HCT116 (cell line): Measurements from ENCODE around the gene RND3. TPM values are rescaled to one million over a fixed set of nuclear protein-coding genes. Genes with fewer than 3 reads are reported as not detected.

ENCODE experiments used
- ATAC-seq: fragments of 200-7000 bp; cut with Tn5 transposase; 2 replicates; pipeline ENCODE4 v1.9.1; 2020; ENCODE audit warnings: mild to moderate bottlenecking, moderate library complexity
- BruUV-seq: library from RNA; stranded (reverse); fragments of 400-500 nt; replicated peaks from 2 replicates; lab custom pipeline; 2021; lab: Mats Ljungman, UMichigan
- CTCF ChIA-PET: fragments of 300-600 bp; sonication (Branson Sonifier 250); formaldehyde crosslinking; loops from one replicate; lab custom pipeline; 2021; ENCODE audit warnings: antibody characterized with exemption; lab: Charles Lee
- POLR2A ChIA-PET: fragments of 300-600, 350-600 bp; sonication (Branson Sonifier 250); formaldehyde crosslinking; loops from one replicate; lab custom pipeline; 2021; ENCODE audit warnings: antibody characterized with exemption; lab: Charles Lee
- RAD21 ChIA-PET, 2 experiments: fragments of 300-600 bp; sonication (Branson Sonifier 250); formaldehyde crosslinking; loops; one replicate each; lab custom pipeline; 2023; ENCODE audit warnings: low total read pairs in 2 of 2; ENCODE audit not compliant: uncharacterized antibody in 2 of 2, unreplicated experiment in 2 of 2, low non-redundant PET in 1 of 2; lab: Charles Lee
- DNase-seq: peaks from one replicate; pipeline ENCODE4 v3.0.0-alpha.2; 2010; ENCODE audit warnings: low read depth, low spot score
- H2AFZ ChIP-seq: fragments of 200-600 bp; shearing (Covaris generic), sonication (generic); 2 replicates; pipeline ENCODE4 v1.6.1; 2017; ENCODE audit warnings: low read depth, mixed run types, mixed read lengths, antibody characterized with exemption, low read length; ENCODE audit not compliant: poor library complexity, severe bottlenecking
- H3K27ac ChIP-seq: 2 replicates; pipeline ENCODE4 v1.5.1; 2012; ENCODE audit warnings: low read depth, low read length
- H3K27me3 ChIP-seq: fragments of 200-600 bp; sonication (generic); 2 replicates; pipeline ENCODE4 v1.6.1; 2016; ENCODE audit warnings: mixed run types, low read length, mixed read lengths; ENCODE audit not compliant: insufficient read depth
- H3K36me3 ChIP-seq, 2 experiments: fragments of 200-500 bp in 1 of 2; fragments of 200-600 bp in 1 of 2; sonication (Bioruptor generic) in 1 of 2; sonication (generic) in 1 of 2; 2 replicates each; pipeline versions ENCODE4 v1.5.1 to v1.6.1; 2014 to 2016; ENCODE audit warnings: low read length in 2 of 2, inconsistent platforms in 1 of 2, mixed read lengths in 1 of 2, mixed run types in 1 of 2; ENCODE audit not compliant: insufficient read depth in 2 of 2, control insufficient read depth in 1 of 2
- H3K4me1 ChIP-seq, 2 experiments: fragments of 200-600 bp in 1 of 2; sonication (generic) in 1 of 2; 2 replicates each; pipeline versions ENCODE4 v1.5.1 to v1.6.1; 2012 to 2017; ENCODE audit warnings: low read length in 2 of 2, inconsistent platforms in 1 of 2, mild to moderate bottlenecking in 1 of 2, mixed read lengths in 1 of 2, mixed run types in 1 of 2, moderate library complexity in 1 of 2; ENCODE audit not compliant: insufficient read depth in 2 of 2, control insufficient read depth in 1 of 2
- H3K4me2 ChIP-seq: fragments of 200-600 bp; sonication (generic); 2 replicates; pipeline ENCODE4 v1.6.1; 2017; ENCODE audit warnings: mixed run types, low read length, mixed read lengths
- H3K4me3 ChIP-seq, 2 experiments: fragments of 200-600 bp in 1 of 2; sonication (generic) in 1 of 2; replicated peaks in 1 of 2; 2 replicates each; pipeline ENCODE4 v1.5.1; 2011 to 2016; ENCODE audit warnings: low read length in 2 of 2, control low read depth in 1 of 2, low read depth in 1 of 2, mild to moderate bottlenecking in 1 of 2, mixed read lengths in 1 of 2, mixed run types in 1 of 2
- H3K79me2 ChIP-seq: fragments of 200-600 bp; sonication (generic); 2 replicates; pipeline ENCODE4 v1.6.1; 2017; ENCODE audit warnings: mild to moderate bottlenecking, mixed run types, low read length, moderate library complexity, mixed read lengths; ENCODE audit not compliant: insufficient read depth
- H3K9ac ChIP-seq: fragments of 200-600 bp; sonication (generic); 2 replicates; pipeline ENCODE4 v1.6.1; 2016; ENCODE audit warnings: low read length, mixed read lengths
- H3K9me2 ChIP-seq: fragments of 200-600 bp; sonication (generic), shearing (Covaris generic); 2 replicates; pipeline ENCODE4 v1.6.1; 2017; ENCODE audit warnings: mixed run types, mild to moderate bottlenecking, moderate library complexity; ENCODE audit not compliant: insufficient read depth
- H3K9me3 ChIP-seq, 2 experiments: fragments of 200-500 bp in 1 of 2; fragments of 200-600 bp in 1 of 2; sonication (Bioruptor generic) in 1 of 2; sonication (generic) in 1 of 2; 2 replicates each; pipeline ENCODE4 v1.6.1; 2014 to 2017; ENCODE audit warnings: low read length in 2 of 2, mixed read lengths in 2 of 2, inconsistent platforms in 1 of 2, low read depth in 1 of 2, mild to moderate bottlenecking in 1 of 2, mixed run types in 1 of 2, moderate library complexity in 1 of 2; ENCODE audit not compliant: control insufficient read depth in 1 of 2, insufficient read depth in 1 of 2
- H4K20me1 ChIP-seq: fragments of 200-600 bp; sonication (generic), shearing (Covaris generic); 2 replicates; pipeline ENCODE4 v1.6.1; 2017; ENCODE audit warnings: mixed run types, mild to moderate bottlenecking, moderate library complexity; ENCODE audit not compliant: insufficient read depth
- ATF3 ChIP-seq: IDR thresholded peaks from 2 replicates; pipeline ENCODE4 v1.6.1; 2012
- CTCF ChIP-seq, 3 experiments: fragments of 200-600 bp in 1 of 3; sonication (generic) in 1 of 3; IDR thresholded peaks in 2 of 3; conservative IDR thresholded peaks in 1 of 3; 2 replicates each; pipeline ENCODE4 v1.5.1; 2012 to 2017; ENCODE audit warnings: low read depth in 2 of 3, low read length in 2 of 3, antibody characterized with exemption in 1 of 3, borderline replicate concordance in 1 of 3, control low read depth in 1 of 3, mild to moderate bottlenecking in 1 of 3, mixed read lengths in 1 of 3, mixed run types in 1 of 3, moderate library complexity in 1 of 3; ENCODE audit not compliant: insufficient read depth in 1 of 3
- EGR1 ChIP-seq: IDR thresholded peaks from 2 replicates; pipeline ENCODE4 v1.6.1; 2012; ENCODE audit warnings: low read depth
- ELF1 ChIP-seq: IDR thresholded peaks from 2 replicates; pipeline ENCODE4 v1.6.1; 2012; ENCODE audit warnings: low read depth, borderline replicate concordance
- EZH2 ChIP-seq: fragments of 200-600 bp; sonication (generic); IDR thresholded peaks from 2 replicates; pipeline ENCODE4 v1.6.1; 2017; ENCODE audit warnings: antibody characterized with exemption, mixed run types
- EZH2phosphoT487 ChIP-seq: fragments of 200-600 bp; IDR thresholded peaks from 2 replicates; pipeline ENCODE4 v1.6.1; 2018; ENCODE audit warnings: antibody characterized with exemption, borderline replicate concordance
- FOSL1 ChIP-seq: IDR thresholded peaks from 2 replicates; pipeline ENCODE4 v1.6.1; 2012; ENCODE audit warnings: low read depth
- JUND ChIP-seq: IDR thresholded peaks from 2 replicates; pipeline ENCODE4 v1.6.1; 2012
- MAX ChIP-seq: IDR thresholded peaks from 2 replicates; pipeline ENCODE4 v1.6.1; 2012
- POLR2A ChIP-seq: IDR thresholded peaks from 2 replicates; pipeline ENCODE4 v1.7.0; 2011; ENCODE audit warnings: borderline replicate concordance; ENCODE audit not compliant: insufficient read depth, insufficient read length; ENCODE audit errors: extremely low read depth
- POLR2AphosphoS5 ChIP-seq: IDR thresholded peaks from 2 replicates; pipeline ENCODE4 v1.6.1; 2011; ENCODE audit warnings: mild to moderate bottlenecking, low read depth, low read length, moderate library complexity
- REST ChIP-seq: IDR thresholded peaks from 2 replicates; pipeline ENCODE4 v1.6.1; 2012; ENCODE audit warnings: low read depth
- SRF ChIP-seq: IDR thresholded peaks from 2 replicates; pipeline ENCODE4 v1.6.1; 2012; ENCODE audit warnings: low read depth
- TCF7L2 ChIP-seq: IDR thresholded peaks from 2 replicates; pipeline ENCODE4 v1.7.0; 2011; ENCODE audit warnings: borderline replicate concordance, inconsistent platforms; ENCODE audit not compliant: insufficient read depth, insufficient read length; ENCODE audit errors: extremely low read depth
- YY1 ChIP-seq: IDR thresholded peaks from 2 replicates; pipeline ENCODE4 v1.6.1; 2011; ENCODE audit warnings: low read length, low read depth, moderate library complexity, mild to moderate bottlenecking; ENCODE audit not compliant: insufficient replicate concordance; ENCODE audit errors: extremely low read depth
- ZBTB33 ChIP-seq: IDR thresholded peaks from 2 replicates; pipeline ENCODE4 v1.6.1; 2011; ENCODE audit warnings: mild to moderate bottlenecking, low read length, moderate library complexity; ENCODE audit not compliant: insufficient replicate concordance; ENCODE audit errors: extremely low read depth
- ZFX ChIP-seq: fragments of 450-650 bp; IDR thresholded peaks from 2 replicates; pipeline ENCODE4 v1.6.1; 2017
- ZNF274 ChIP-seq: fragments of 200-500 bp; sonication (Bioruptor generic); IDR thresholded peaks from 2 replicates; pipeline ENCODE4 v1.6.1; 2014; ENCODE audit warnings: mild to moderate bottlenecking, low read depth, low read length, inconsistent platforms
- intact Hi-C: fragments of 100-400 bp; cut with micrococcal nuclease; formaldehyde crosslinking; loops from 2 replicates; pipeline ENCODE4 v1.10.0; 2022
- total RNA-seq: library from RNA; stranded (reverse); gene quantifications from one replicate; pipeline ENCODE4 v1.2.1, GENCODE V29; 2021; ENCODE audit not compliant: unreplicated experiment

Gene RND3
- total RNA-seq, 1 experiment from 2014 or later, result 15.0 TPM

GRCh38 chr2:150485871-150486538, 1.5 kb downstream of the RND3 start:
- Histone ChIP-seq H2AFZ (no peak overlapping the region), H3K4me2 (peak overlapping the region; percentile 93), H3K79me2 (peaks cover 65% of the 10 kb centered on the region), H4K20me1 (peaks cover 6% of the 10 kb centered on the region; the same call in 1 of the 2 replicates), H3K27ac (peak overlapping the region; percentile 77), H3K4me3 (peak overlapping the region; percentile 83 to 87), H3K9me3 (no peaks in the 10 kb centered on the region), H3K4me1 (peaks cover 2 to 46% of the 10 kb centered on the region in 2 experiments), H3K9me2 (no peaks in the 10 kb centered on the region), H3K36me3 (no peaks in the 10 kb centered on the region; a peak in 1 of 4 replicates), H3K9ac (peak overlapping the region; percentile 94), H3K27me3 (no peaks in the 10 kb centered on the region)
- peak; percentile 73 for DNase-seq
- intact Hi-C loops, result loop anchor here (2.0 to 10.0 kb wide), 5 partner anchors 116 to 751 kb away; no protein-coding TSS in a partner anchor
- TSS peak; percentile 56 for BruUV-seq
- ChIA-PET POLR2A (interaction anchor here (0.9 kb wide), 1 partner anchor 10 kb away, joined by 4 read pairs; no protein-coding TSS in a partner anchor), RAD21 (no interaction called here), CTCF (no interaction called here)
- ATAC-seq, result peak; percentile 76
- no peak; the same call in 1 of the 2 replicates for TF ChIP-seq EGR1
- TF ChIP-seq ELF1, result no peak
- TF ChIP-seq MAX, result peak; percentile 63; the same call in 1 of the 2 replicates
- TF ChIP-seq TCF7L2, result no peak
- TF ChIP-seq SRF, result no peak
- no peak for TF ChIP-seq ZNF274
- no peak for TF ChIP-seq YY1
- TF ChIP-seq EZH2, result no peak
- peak; percentile 58 for TF ChIP-seq POLR2AphosphoS5
- TF ChIP-seq REST, result no peak
- no peak for TF ChIP-seq POLR2A
- TF ChIP-seq ZFX, result no peak
- peak; percentile 56; the same call in 1 of the 2 replicates for TF ChIP-seq JUND
- TF ChIP-seq FOSL1, result peak; percentile 40; the same call in 1 of the 2 replicates
- no peak for TF ChIP-seq ZBTB33
- TF ChIP-seq ATF3, result no peak
- TF ChIP-seq EZH2phosphoT487, result no peak
- TF ChIP-seq CTCF (IDR thresholded peaks at IDR 0.05 in 2 of 3, conservative IDR thresholded peaks at IDR 0.05 in 1 of 3; ENCODE audit: borderline replicate concordance in 1 of 3, insufficient read depth in 1 of 3, low read depth in 2 of 3, low read length in 2 of 3), result no peak
